ENCODE data around the gene DIS3L2.
A peak's percentile ranks its signal among the peaks of the same experiment; 100 is the strongest.

DIS3L2 gene

GRCh38 chr2:231961349-231962166 lies at the start of gene DIS3L2:
Gene DIS3L2, plus strand, starts transcription at chr2:231961713. Its CDS starts 53,215 bp downstream, at chr2:232014928.
- H4K20me1 ChIP-seq = peaks cover 26% of the 10 kb centered on the region; the same call in 1 of the 2 replicates
- H3K9ac ChIP-seq = peak within 1 kb of the TSS; percentile 84
- peaks cover 9% of the 10 kb centered on the region for H3K36me3 ChIP-seq
- H3K4me3 ChIP-seq = peak within 1 kb of the TSS; percentile 92
- no peaks in the 10 kb centered on the region for H3K27me3 ChIP-seq
- peak within 1 kb of the TSS; percentile 80 for H3K4me2 ChIP-seq
- no peaks in the 10 kb centered on the region for H3K9me3 ChIP-seq
- H3K27ac ChIP-seq = peak within 1 kb of the TSS; percentile 90
- H3K4me1 ChIP-seq = peaks cover 34% of the 10 kb centered on the region
- TF ChIP-seq Cebpa-rat (IDR thresholded peaks at IDR 0.05) = no peak

DNA sequence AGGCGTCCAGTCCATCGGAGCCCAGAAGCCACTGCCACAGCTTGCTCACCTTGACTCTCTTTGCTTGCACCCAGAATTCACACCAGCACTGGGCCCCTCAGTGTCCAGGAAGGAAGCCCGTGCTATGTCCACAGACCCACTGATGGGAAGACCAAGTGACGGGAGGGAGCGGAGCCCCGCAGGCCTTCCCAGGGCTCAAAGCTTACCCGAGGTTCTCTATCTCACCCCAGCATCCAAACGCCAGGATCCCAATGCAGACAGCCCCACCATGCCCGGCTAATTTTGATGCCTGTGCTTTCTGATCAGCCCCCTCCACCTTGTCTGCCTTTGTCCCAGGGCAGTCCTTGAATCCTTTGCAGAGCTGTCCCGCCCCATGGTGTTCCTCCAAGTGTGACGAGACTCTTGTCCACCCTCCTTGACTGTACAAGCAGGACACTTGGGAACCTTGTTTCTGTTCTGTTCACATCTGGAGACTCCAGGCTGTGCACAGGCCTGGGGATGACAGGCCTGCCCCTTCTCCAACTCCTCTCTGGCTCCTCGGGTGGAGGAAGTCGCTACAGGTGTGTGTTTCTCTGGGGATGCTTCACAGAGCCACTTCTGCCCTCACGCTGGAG lies 47.3 kb upstream of the DIS3L2 start:
- Histone ChIP-seq H3K27me3 (no peaks in the 10 kb centered on the region), H3K4me3 (no peak overlapping the region), H3K36me3 (no peaks in the 10 kb centered on the region), H3K4me1 (peaks cover 44% of the 10 kb centered on the region), H3K27ac (no peak overlapping the region), H3K9me3 (no peaks in the 10 kb centered on the region), H3K9ac (no peak overlapping the region), H4K20me1 (no peaks in the 10 kb centered on the region), H3K4me2 (peak overlapping the region; percentile 55)
- no peak for TF ChIP-seq Cebpa-rat (IDR thresholded peaks at IDR 0.05)

- H4K20me1 ChIP-seq = peaks cover 5% of the 10 kb centered on the region; the same call in 1 of the 2 replicates
- H3K9ac ChIP-seq = no peak overlapping the region
- peaks cover 23% of the 10 kb centered on the region for H3K4me1 ChIP-seq
- no peak overlapping the region for H3K4me3 ChIP-seq
- TF ChIP-seq Cebpa-rat (IDR thresholded peaks at IDR 0.05) = no peak
- no peaks in the 10 kb centered on the region for H3K27me3 ChIP-seq
- peaks cover 10% of the 10 kb centered on the region; the same call in 1 of the 2 replicates for H3K36me3 ChIP-seq
- no peak overlapping the region for H3K4me2 ChIP-seq
- H3K27ac ChIP-seq = no peak overlapping the region
- H3K9me3 ChIP-seq = no peaks in the 10 kb centered on the region
Observed at GRCh38 chr2:231917280-231918066, 44.0 kb upstream of the DIS3L2 start.

- H3K4me1 ChIP-seq = peaks cover 31% of the 10 kb centered on the region
- H3K9ac ChIP-seq = no peak overlapping the region
- H3K27me3 ChIP-seq = no peaks in the 10 kb centered on the region
- H3K4me2 ChIP-seq = no peak overlapping the region
- no peak for TF ChIP-seq Cebpa-rat (IDR thresholded peaks at IDR 0.05)
- H4K20me1 ChIP-seq = peaks cover 18% of the 10 kb centered on the region; the same call in 1 of the 2 replicates
- H3K9me3 ChIP-seq = no peaks in the 10 kb centered on the region
- H3K27ac ChIP-seq = no peak overlapping the region
- peaks cover 22% of the 10 kb centered on the region; the same call in 1 of the 2 replicates for H3K36me3 ChIP-seq
- H3K4me3 ChIP-seq = no peak overlapping the region
Observed at GRCh38 chr2:231918501-231919330, 42.8 kb upstream of the DIS3L2 start.

- Histone ChIP-seq H3K9me3 (no peaks in the 10 kb centered on the region), H3K27ac (no peak overlapping the region), H4K20me1 (peaks cover 25% of the 10 kb centered on the region), H3K27me3 (peaks cover 7% of the 10 kb centered on the region), H3K9ac (no peak overlapping the region), H3K4me2 (no peak overlapping the region), H3K4me3 (no peak overlapping the region), H3K36me3 (peaks cover 29% of the 10 kb centered on the region; the same call in 1 of the 2 replicates), H3K4me1 (peaks cover 31% of the 10 kb centered on the region)
- TF ChIP-seq Cebpa-rat (IDR thresholded peaks at IDR 0.05) = no peak
Observed at GRCh38 chr2:231919341-231920035, 42.0 kb upstream of the DIS3L2 start.

DNA sequence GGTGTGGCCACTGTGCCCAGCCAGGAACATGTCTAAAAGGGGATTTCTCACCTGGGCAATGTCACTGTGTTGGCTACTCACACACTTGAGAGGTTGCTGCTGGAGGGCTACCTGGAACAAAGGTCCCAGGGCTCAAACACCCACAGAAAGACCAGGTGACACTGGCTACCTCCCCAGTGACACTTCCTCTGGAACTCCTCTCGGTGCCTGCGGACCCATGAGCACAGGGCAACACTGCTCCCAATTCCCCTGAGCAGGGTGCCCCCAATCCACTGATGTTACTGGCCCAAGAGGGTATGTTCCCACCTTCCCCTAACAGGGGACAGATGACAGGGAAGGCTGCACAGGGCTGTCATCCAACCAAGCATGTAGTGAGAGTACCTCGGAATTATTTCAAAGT lies 41.1 kb upstream of the DIS3L2 start:
- no peak overlapping the region for H3K4me2 ChIP-seq
- peaks cover 14% of the 10 kb centered on the region for H3K27me3 ChIP-seq
- H3K9ac ChIP-seq = no peak overlapping the region
- H3K9me3 ChIP-seq = no peaks in the 10 kb centered on the region
- no peak overlapping the region for H3K4me3 ChIP-seq
- H3K27ac ChIP-seq = no peak overlapping the region
- peaks cover 30% of the 10 kb centered on the region; the same call in 1 of the 2 replicates for H3K4me1 ChIP-seq
- H3K36me3 ChIP-seq = peaks cover 30% of the 10 kb centered on the region; the same call in 1 of the 2 replicates
- TF ChIP-seq Cebpa-rat (IDR thresholded peaks at IDR 0.05) = no peak
- peaks cover 32% of the 10 kb centered on the region for H4K20me1 ChIP-seq

- H3K27me3 ChIP-seq = peaks cover 18% of the 10 kb centered on the region
- peaks cover 37% of the 10 kb centered on the region for H4K20me1 ChIP-seq
- no peaks in the 10 kb centered on the region for H3K9me3 ChIP-seq
- no peak overlapping the region for H3K9ac ChIP-seq
- no peak overlapping the region for H3K4me2 ChIP-seq
- H3K4me1 ChIP-seq = peaks cover 30% of the 10 kb centered on the region
- no peak overlapping the region for H3K27ac ChIP-seq
- H3K36me3 ChIP-seq = peaks cover 30% of the 10 kb centered on the region; the same call in 1 of the 2 replicates
- no peak overlapping the region for H3K4me3 ChIP-seq
- no peak for TF ChIP-seq Cebpa-rat (IDR thresholded peaks at IDR 0.05)
Observed at GRCh38 chr2:231920795-231921194, 40.7 kb upstream of the DIS3L2 start.

GRCh38 chr2:231922311-231923009 lies 39.1 kb upstream of the DIS3L2 start:
- Histone ChIP-seq H3K36me3 (peaks cover 30% of the 10 kb centered on the region; the same call in 1 of the 2 replicates), H3K4me1 (peaks cover 40% of the 10 kb centered on the region), H3K27ac (no peak overlapping the region), H4K20me1 (peaks cover 38% of the 10 kb centered on the region), H3K27me3 (peaks cover 33% of the 10 kb centered on the region), H3K9me3 (no peaks in the 10 kb centered on the region), H3K4me3 (no peak overlapping the region), H3K4me2 (peak overlapping the region; percentile 100; the same call in 1 of the 2 replicates), H3K9ac (no peak overlapping the region)
- no peak for TF ChIP-seq Cebpa-rat (IDR thresholded peaks at IDR 0.05)

Measured in BLaER1 (cell line).